Kidney (tissue), 14 donors: ENCODE data around the gene TMC2. TPM values are rescaled to one million over a fixed set of nuclear protein-coding genes. Genes with fewer than 3 reads are reported as not detected.

Experiments
- DNase-seq, 5 donors: peaks; one replicate each; pipeline ENCODE4 v3.0.0-alpha.2; 2013 to 2020
- FAIRE-seq: peaks from 2 replicates; lab custom pipeline; 2012; peaks lifted over from hg19 to GRCh38; lab: Jason Lieb, UNC
- H3K27ac ChIP-seq, 2 donors: one replicate each; pipeline ENCODE4 v1.7.0; 2013; ENCODE audit warnings: low read depth in 2 of 2, low read length in 2 of 2, inconsistent platforms in 1 of 2
- H3K27me3 ChIP-seq: one replicate; pipeline ENCODE4 v1.7.1; 2013; ENCODE audit warnings: low read length, inconsistent platforms; ENCODE audit not compliant: control insufficient read depth, insufficient read depth
- H3K36me3 ChIP-seq, 3 donors: one replicate each; pipeline versions ENCODE4 v1.7.0 to v1.7.1; 2013; ENCODE audit warnings: low read length in 3 of 3, control low read depth in 1 of 3, inconsistent platforms in 1 of 3; ENCODE audit not compliant: insufficient read depth in 3 of 3, control insufficient read depth in 2 of 3
- H3K4me1 ChIP-seq, 3 donors: one replicate each; pipeline versions ENCODE4 v1.7.0 to v1.7.1; 2013; ENCODE audit warnings: low read length in 3 of 3, inconsistent platforms in 1 of 3, low read depth in 1 of 3; ENCODE audit not compliant: control insufficient read depth in 2 of 3, insufficient read depth in 2 of 3
- H3K4me3 ChIP-seq, 3 donors: one replicate each; pipeline versions ENCODE4 v1.7.0 to v1.8.1; 2013; ENCODE audit warnings: low read length in 3 of 3, control low read depth in 1 of 3, inconsistent platforms in 1 of 3
- H3K9ac ChIP-seq, 3 donors: one replicate each; pipeline versions ENCODE4 v1.7.0 to v1.7.1; 2013; ENCODE audit warnings: low read length in 3 of 3, control low read depth in 1 of 3, inconsistent platforms in 1 of 3
- H3K9me3 ChIP-seq, 3 donors: one replicate each; pipeline versions ENCODE4 v1.7.0 to v1.7.1; 2013; ENCODE audit warnings: low read length in 3 of 3, control low read depth in 1 of 3, inconsistent platforms in 1 of 3; ENCODE audit not compliant: control insufficient read depth in 2 of 3, insufficient read depth in 1 of 3
- CTCF ChIP-seq: IDR thresholded peaks from 3 replicates; pipeline ENCODE4 v1.5.1; 2012; ENCODE audit warnings: mild to moderate bottlenecking, moderate library complexity, borderline replicate concordance; ENCODE audit not compliant: insufficient read depth; ENCODE audit errors: extremely low read depth
- intact Hi-C: fragments of 100-400 bp; cut with DNase I; formaldehyde crosslinking; loops from one replicate; pipeline ENCODE4 v1.11.1; 2022
- polyA plus RNA-seq: library from polyadenylated mRNA; stranded (reverse); fragments of 350-450 nt; fragmentation: Illumina TruSeq; extraction: RNeasy Lipid Tissue Mini Kit (QIAGEN cat#74804); gene quantifications from one replicate; pipeline ENCODE4 v1.2.3, GENCODE V29; 2014; ENCODE audit warnings: low read depth, low replicate concordance; ENCODE audit not compliant: insufficient read depth
- total RNA-seq: library from RNA; stranded (reverse); fragmentation: NEBNext Ultra II Directional; extraction: Animal tissue kit (Norgen Biotek cat#: 25700); gene quantifications from one replicate; pipeline ENCODE4 v1.2.1, GENCODE V29; 2021
- donor health status: control.
- donor health status: control.
- donor health status: control.
- donor health status: control.
- donor health status: control.
- donor health status: DM: yes; HTN: yes; CAD: no.
- donor health status: Normal renal cell carcinoma (clear cell type).

TMC2 gene
- total and polyA plus RNA-seq, 2 donors from 2014 or later = not detected

GRCh38 chr20:2626853-2627541, 90.6 kb downstream of the TMC2 start:
- no peak for DNase-seq
- Histone ChIP-seq H3K27me3 (no peaks in the 10 kb centered on the region), H3K27ac (no peak overlapping the region), H3K4me3 (no peak overlapping the region), H3K9me3 (peaks cover 0 to 7% (median 2%) of the 10 kb centered on the region in 3 donors), H3K9ac (no peak overlapping the region), H3K4me1 (no peaks in the 10 kb centered on the region), H3K36me3 (no peaks in the 10 kb centered on the region)
- no peak for TF ChIP-seq CTCF
- intact Hi-C loops = no loop called here
- no peak for FAIRE-seq

DNA sequence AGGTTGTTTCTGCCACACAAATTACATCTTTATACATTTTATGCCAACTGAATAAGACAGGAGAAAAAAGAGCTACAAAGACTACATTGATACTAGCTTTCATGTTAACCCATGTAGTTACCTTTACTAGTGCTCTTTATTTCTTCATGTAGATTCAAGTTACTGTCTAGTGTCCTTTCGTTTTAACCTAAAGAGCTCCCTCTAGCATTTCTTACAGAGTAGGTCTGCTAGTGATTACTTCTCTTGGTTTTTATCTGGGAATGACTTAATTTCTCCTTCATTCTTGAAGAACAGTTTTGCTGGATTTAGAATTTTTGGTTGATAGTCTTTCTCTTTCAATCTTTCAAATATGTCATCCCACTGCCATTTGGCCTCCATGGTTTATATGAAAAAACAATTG, 94.9 kb downstream of the TMC2 start:
- Histone ChIP-seq H3K27me3 (no peaks in the 10 kb centered on the region), H3K4me3 (no peak overlapping the region), H3K9me3 (peaks cover 0 to 7% (median 2%) of the 10 kb centered on the region in 3 donors), H3K9ac (no peak overlapping the region), H3K36me3 (no peaks in the 10 kb centered on the region), H3K27ac (no peak overlapping the region), H3K4me1 (no peaks in the 10 kb centered on the region)
- intact Hi-C loops = no loop called here
- DNase-seq (no peak), FAIRE-seq (no peak)
- no peak for TF ChIP-seq CTCF

DNA sequence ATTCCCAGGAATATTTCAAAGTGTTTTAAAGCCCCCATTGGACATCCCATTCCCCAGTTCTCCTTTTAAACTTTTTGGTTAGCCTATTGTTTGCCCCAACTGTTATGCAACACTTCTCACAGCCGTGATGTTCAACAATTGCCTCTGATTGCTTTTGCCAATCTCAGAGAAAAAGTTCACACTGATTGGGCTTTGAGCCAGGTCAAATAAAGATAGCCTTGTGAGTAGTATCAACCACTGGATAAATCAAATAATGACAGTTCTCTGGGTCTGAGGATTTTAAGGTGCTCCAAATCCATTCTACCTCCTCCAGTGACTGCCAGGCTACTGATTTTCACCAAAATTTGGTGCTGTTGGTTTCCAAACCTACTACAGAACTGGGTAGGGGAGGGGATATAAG, 97.0 kb downstream of the TMC2 start:
- no peak overlapping the region for H3K9ac ChIP-seq
- DNase-seq = no peak

More for the DNA sequence above, 97.0 kb downstream of the TMC2 start:
- no peaks in the 10 kb centered on the region for H3K4me1 ChIP-seq
- no peak overlapping the region for H3K27ac ChIP-seq
- no peaks in the 10 kb centered on the region for H3K27me3 ChIP-seq
- intact Hi-C loops = no loop called here
- no peak for FAIRE-seq
- H3K4me3 ChIP-seq = no peak overlapping the region
- no peak for TF ChIP-seq CTCF
- no peaks in the 10 kb centered on the region for H3K36me3 ChIP-seq
- H3K9me3 ChIP-seq = peaks cover 0 to 3% (median 2%) of the 10 kb centered on the region in 3 donors
